ENCODE results near the gene SYT13.

GRCh38 chr11:45253640-45254039 is 32.5 kb downstream of the SYT13 start:
- TF ChIP-seq CTCF (IDR thresholded peaks at IDR 0.05) (no peak), POLR2A (IDR thresholded peaks at IDR 0.05) (no peak)
